ENCODE data around the gene KRT17. TPM values are rescaled to one million over a fixed set of nuclear protein-coding genes. Genes with fewer than 3 reads are reported as not detected.
"Not testable (repeated sequence)": the region's sequence is repeated elsewhere in the genome, so short reads cannot be mapped to it uniquely, and the experiment has no call there.

KRT17 gene
- total RNA-seq, 1 donor from 2014 or later: 238 TPM

- Mint-ChIP-seq H3K27ac (no peak overlapping the region), H3K27me3 (ENCODE audit: low read depth) (no peaks in the 10 kb centered on the region), H3K4me1 (peaks cover 52% of the 10 kb centered on the region), H3K9me3 (no peaks in the 10 kb centered on the region), H3K36me3 (peaks cover 10% of the 10 kb centered on the region), H3K4me3 (no peak overlapping the region)
- TF ChIP-seq CTCF (IDR thresholded peaks at IDR 0.05; ENCODE audit: unreplicated experiment): no peak
- no peak for DNase-seq (ENCODE audit: low spot score in 2 of 2, unreplicated experiment in 2 of 2)
Observed at GRCh38 chr17:41617698-41618097, 6.7 kb downstream of the KRT17 start.

- H3K36me3 Mint-ChIP-seq: peaks cover 10% of the 10 kb centered on the region
- no peaks in the 10 kb centered on the region for H3K9me3 Mint-ChIP-seq
- no peak for DNase-seq (ENCODE audit: low spot score in 2 of 2, unreplicated experiment in 2 of 2)
- H3K4me1 Mint-ChIP-seq: peaks cover 46% of the 10 kb centered on the region
- no peak overlapping the region for H3K27ac Mint-ChIP-seq
- H3K4me3 Mint-ChIP-seq: no peak overlapping the region
- TF ChIP-seq CTCF (IDR thresholded peaks at IDR 0.05; ENCODE audit: unreplicated experiment): no peak
- no peaks in the 10 kb centered on the region for H3K27me3 Mint-ChIP-seq (ENCODE audit: low read depth)
Observed at GRCh38 chr17:41617136-41617535, 7.2 kb downstream of the KRT17 start.

GRCh38 chr17:41616486-41616885, 7.9 kb downstream of the KRT17 start:
- H3K4me3 Mint-ChIP-seq; H3K27me3 Mint-ChIP-seq (ENCODE audit: low read depth); H3K9me3 Mint-ChIP-seq; H3K36me3 Mint-ChIP-seq; DNase-seq (ENCODE audit: low spot score in 2 of 2, unreplicated experiment in 2 of 2); H3K27ac Mint-ChIP-seq: not testable (repeated sequence)
- peaks cover 41% of the 10 kb centered on the region for H3K4me1 Mint-ChIP-seq

GRCh38 chr17:41615454-41615853, 8.9 kb downstream of the KRT17 start:
- H3K27ac Mint-ChIP-seq: peak overlapping the region; percentile 47
- no peak overlapping the region for H3K4me3 Mint-ChIP-seq

GRCh38 chr17:41614767-41615166, 9.6 kb downstream of the KRT17 start:
- peaks cover 26% of the 10 kb centered on the region for H3K4me1 Mint-ChIP-seq
- not testable (repeated sequence) for H3K27me3 Mint-ChIP-seq (ENCODE audit: low read depth); H3K36me3 Mint-ChIP-seq; H3K4me3 Mint-ChIP-seq; DNase-seq (ENCODE audit: low spot score in 2 of 2, unreplicated experiment in 2 of 2); H3K9me3 Mint-ChIP-seq; H3K27ac Mint-ChIP-seq

More at GRCh38 chr17:41615454-41615853, 8.9 kb downstream of the KRT17 start:
- Mint-ChIP-seq H3K36me3 (peaks cover 6% of the 10 kb centered on the region), H3K4me1 (peaks cover 32% of the 10 kb centered on the region), H3K9me3 (no peaks in the 10 kb centered on the region), H3K27me3 (ENCODE audit: low read depth) (peaks cover 3% of the 10 kb centered on the region)
- no peak for DNase-seq (ENCODE audit: low spot score in 2 of 2, unreplicated experiment in 2 of 2)
- no peak for TF ChIP-seq CTCF (IDR thresholded peaks at IDR 0.05; ENCODE audit: unreplicated experiment)

GRCh38 chr17:41614098-41614497, 10.3 kb downstream of the KRT17 start:
- no peak for TF ChIP-seq CTCF (IDR thresholded peaks at IDR 0.05; ENCODE audit: unreplicated experiment)
- peaks cover 5% of the 10 kb centered on the region for H3K27me3 Mint-ChIP-seq (ENCODE audit: low read depth)
- H3K4me1 Mint-ChIP-seq: peaks cover 22% of the 10 kb centered on the region
- H3K27ac Mint-ChIP-seq: no peak overlapping the region
- no peak for DNase-seq (ENCODE audit: low spot score in 2 of 2, unreplicated experiment in 2 of 2)
- no peaks in the 10 kb centered on the region for H3K9me3 Mint-ChIP-seq
- H3K4me3 Mint-ChIP-seq: no peak overlapping the region
- H3K36me3 Mint-ChIP-seq: no peaks in the 10 kb centered on the region

All from mesothelial cell of epicardium (in vitro differentiated cells).